ENCODE results near the gene LHCGR.

Gene LHCGR

DNA sequence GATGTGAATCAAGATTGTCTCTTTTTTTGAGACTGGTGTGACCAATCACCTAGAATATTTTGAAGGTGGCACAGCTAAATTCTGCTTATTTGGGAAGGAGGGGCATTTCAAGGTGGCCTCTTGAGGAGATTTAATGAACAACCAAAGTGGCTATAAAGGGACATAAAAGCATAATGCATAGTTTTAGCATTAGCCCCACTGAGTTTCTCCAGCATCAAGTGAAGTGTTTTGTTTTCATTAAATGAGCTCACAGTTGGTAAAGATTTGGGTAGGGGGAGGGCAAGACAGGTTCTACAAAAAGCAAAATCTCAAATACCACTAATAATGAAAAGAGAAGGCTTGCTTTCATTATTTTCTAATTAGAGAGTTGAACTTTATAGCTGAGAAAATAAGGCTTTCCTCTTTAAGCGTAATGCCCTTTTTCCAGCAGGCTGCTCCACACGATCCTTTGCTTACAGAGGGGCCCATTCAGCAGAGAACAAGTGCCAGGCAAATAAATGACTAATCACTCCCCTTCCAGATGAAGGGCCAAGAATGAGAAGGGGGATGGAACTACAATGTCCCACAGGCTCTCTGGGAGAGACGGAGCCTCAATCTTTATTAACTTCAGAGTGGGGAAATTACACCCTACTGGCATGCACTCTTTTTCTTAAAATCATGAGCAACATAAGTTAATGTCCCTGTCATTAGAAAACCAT, 35.9 kb downstream of the LHCGR start:
- H2AFZ ChIP-seq (ENCODE audit: low read depth, low read length, severe bottlenecking): no peak overlapping the region
- no peaks in the 10 kb centered on the region for H3K27me3 ChIP-seq (ENCODE audit: low read length)
- no peak overlapping the region for H3K9ac ChIP-seq (ENCODE audit: low read length)
- H3K79me2 ChIP-seq (ENCODE audit: insufficient read depth, low read length): no peaks in the 10 kb centered on the region
- no peaks in the 10 kb centered on the region for H3F3A ChIP-seq (ENCODE audit: insufficient read depth)
- no peaks in the 10 kb centered on the region for H3K9me2 ChIP-seq (replicated peaks; ENCODE audit: insufficient read depth, low read length)
- H3K9me3 ChIP-seq (ENCODE audit: insufficient read depth, low read length): no peaks in the 10 kb centered on the region
- H3K4me2 ChIP-seq (ENCODE audit: low read depth, low read length, poor library complexity, severe bottlenecking): no peak overlapping the region
- no peak overlapping the region for H3K27ac ChIP-seq (ENCODE audit: low read depth, low read length)
- H3K4me3 ChIP-seq (ENCODE audit: insufficient read depth, low read length, poor library complexity, severe bottlenecking): no peak overlapping the region
- TF ChIP-seq, protein P1, sequence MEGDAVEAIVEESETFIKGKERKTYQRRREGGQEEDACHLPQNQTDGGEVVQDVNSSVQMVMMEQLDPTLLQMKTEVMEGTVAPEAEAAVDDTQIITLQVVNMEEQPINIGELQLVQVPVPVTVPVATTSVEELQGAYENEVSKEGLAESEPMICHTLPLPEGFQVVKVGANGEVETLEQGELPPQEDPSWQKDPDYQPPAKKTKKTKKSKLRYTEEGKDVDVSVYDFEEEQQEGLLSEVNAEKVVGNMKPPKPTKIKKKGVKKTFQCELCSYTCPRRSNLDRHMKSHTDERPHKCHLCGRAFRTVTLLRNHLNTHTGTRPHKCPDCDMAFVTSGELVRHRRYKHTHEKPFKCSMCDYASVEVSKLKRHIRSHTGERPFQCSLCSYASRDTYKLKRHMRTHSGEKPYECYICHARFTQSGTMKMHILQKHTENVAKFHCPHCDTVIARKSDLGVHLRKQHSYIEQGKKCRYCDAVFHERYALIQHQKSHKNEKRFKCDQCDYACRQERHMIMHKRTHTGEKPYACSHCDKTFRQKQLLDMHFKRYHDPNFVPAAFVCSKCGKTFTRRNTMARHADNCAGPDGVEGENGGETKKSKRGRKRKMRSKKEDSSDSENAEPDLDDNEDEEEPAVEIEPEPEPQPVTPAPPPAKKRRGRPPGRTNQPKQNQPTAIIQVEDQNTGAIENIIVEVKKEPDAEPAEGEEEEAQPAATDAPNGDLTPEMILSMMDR (IDR thresholded peaks at IDR 0.05; ENCODE audit: insufficient read depth, low read length, poor library complexity, severe bottlenecking): no peak
- TF ChIP-seq EZH2phosphoT487 (conservative IDR thresholded peaks at IDR 0.05; ENCODE audit: low read length): no peak
- no peaks in the 10 kb centered on the region for H3K36me3 ChIP-seq (ENCODE audit: low read length)
- H4K20me1 ChIP-seq (ENCODE audit: low read depth, low read length): no peaks in the 10 kb centered on the region

DNA sequence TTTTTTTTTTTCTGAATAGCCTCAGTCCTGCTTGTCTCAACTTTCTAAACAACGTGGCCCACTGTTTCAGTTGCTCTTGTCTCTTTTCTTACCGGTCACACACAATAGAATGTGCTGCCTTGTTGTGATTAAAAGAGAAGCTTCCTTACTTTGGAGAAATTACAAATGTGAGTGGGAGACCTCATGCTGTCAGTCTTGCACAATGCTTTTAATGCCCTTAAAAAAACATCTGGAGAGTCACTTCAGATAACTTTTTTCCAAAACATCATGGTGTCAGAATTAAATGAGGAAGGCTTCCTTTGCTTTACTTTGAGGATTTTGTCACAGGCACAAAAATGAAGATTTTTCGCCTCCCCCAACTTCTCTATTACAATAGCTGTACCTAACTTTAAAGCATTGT, 37.7 kb downstream of the LHCGR start:
- Histone ChIP-seq H3F3A (ENCODE audit: insufficient read depth) (no peaks in the 10 kb centered on the region), H3K4me3 (ENCODE audit: insufficient read depth, low read length, poor library complexity, severe bottlenecking) (no peak overlapping the region), H3K9me2 (replicated peaks; ENCODE audit: insufficient read depth, low read length) (no peaks in the 10 kb centered on the region), H3K36me3 (ENCODE audit: low read length) (no peaks in the 10 kb centered on the region), H3K79me2 (ENCODE audit: insufficient read depth, low read length) (no peaks in the 10 kb centered on the region), H2AFZ (ENCODE audit: low read depth, low read length, severe bottlenecking) (no peak overlapping the region), H4K20me1 (ENCODE audit: low read depth, low read length) (no peaks in the 10 kb centered on the region), H3K9ac (ENCODE audit: low read length) (no peak overlapping the region), H3K27ac (ENCODE audit: low read depth, low read length) (no peak overlapping the region), H3K27me3 (ENCODE audit: low read length) (no peaks in the 10 kb centered on the region), H3K4me2 (ENCODE audit: low read depth, low read length, poor library complexity, severe bottlenecking) (no peak overlapping the region), H3K9me3 (ENCODE audit: insufficient read depth, low read length) (no peaks in the 10 kb centered on the region)
- TF ChIP-seq, protein P1 (IDR thresholded peaks at IDR 0.05; ENCODE audit: insufficient read depth, low read length, poor library complexity, severe bottlenecking): no peak
- TF ChIP-seq EZH2phosphoT487 (conservative IDR thresholded peaks at IDR 0.05; ENCODE audit: low read length): no peak

DNA sequence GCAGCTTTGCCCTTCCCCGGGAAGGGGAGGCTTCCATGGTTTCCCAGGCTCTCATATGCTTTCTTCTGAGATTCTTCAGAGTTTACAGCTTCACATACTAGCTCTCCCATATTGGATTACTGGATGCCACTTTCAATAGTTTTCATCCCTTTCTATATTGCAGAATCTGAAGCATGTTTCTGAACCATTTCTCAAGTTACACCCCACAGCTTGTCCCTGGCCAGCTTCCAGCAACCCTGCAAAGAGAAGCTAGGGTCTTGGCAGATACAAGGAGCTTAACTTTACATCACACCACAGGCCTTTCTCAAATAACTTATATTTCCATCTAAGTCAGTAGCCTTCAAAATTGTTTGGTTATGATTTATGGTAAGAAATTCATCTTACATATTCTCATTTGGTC, 39.6 kb downstream of the LHCGR start:
- no peak overlapping the region for H3K4me3 ChIP-seq (ENCODE audit: insufficient read depth, low read length, poor library complexity, severe bottlenecking)
- H3K27ac ChIP-seq (ENCODE audit: low read depth, low read length): no peak overlapping the region
- H3K79me2 ChIP-seq (ENCODE audit: insufficient read depth, low read length): no peaks in the 10 kb centered on the region
- no peaks in the 10 kb centered on the region for H3F3A ChIP-seq (ENCODE audit: insufficient read depth)
- H4K20me1 ChIP-seq (ENCODE audit: low read depth, low read length): no peaks in the 10 kb centered on the region
- no peaks in the 10 kb centered on the region for H3K9me3 ChIP-seq (ENCODE audit: insufficient read depth, low read length)
- H3K27me3 ChIP-seq (ENCODE audit: low read length): no peaks in the 10 kb centered on the region
- H3K36me3 ChIP-seq (ENCODE audit: low read length): no peaks in the 10 kb centered on the region
- TF ChIP-seq, protein P1 (IDR thresholded peaks at IDR 0.05; ENCODE audit: insufficient read depth, low read length, poor library complexity, severe bottlenecking): no peak
- TF ChIP-seq EZH2phosphoT487 (conservative IDR thresholded peaks at IDR 0.05; ENCODE audit: low read length): no peak
- no peak overlapping the region for H2AFZ ChIP-seq (ENCODE audit: low read depth, low read length, severe bottlenecking)
- H3K9ac ChIP-seq (ENCODE audit: low read length): no peak overlapping the region
- H3K9me2 ChIP-seq (replicated peaks; ENCODE audit: insufficient read depth, low read length): no peaks in the 10 kb centered on the region
- no peak overlapping the region for H3K4me2 ChIP-seq (ENCODE audit: low read depth, low read length, poor library complexity, severe bottlenecking)
